CD14-positive monocyte (primary cell): Measurements from ENCODE around the gene NCF2. TPM values are rescaled to one million over a fixed set of nuclear protein-coding genes. Genes with fewer than 3 reads are reported as not detected.

Experiments
- DNase-seq, 3 donors: peaks; one replicate each; pipeline ENCODE4 v3.0.0-alpha.2; 2011 to 2022
- H2AFZ ChIP-seq: 2 replicates; pipeline ENCODE4 v1.6.0; 2012; ENCODE audit warnings: mild to moderate bottlenecking, low read depth, low read length, inconsistent platforms; ENCODE audit not compliant: insufficient read depth, poor library complexity, severe bottlenecking
- H3K27ac ChIP-seq, 2 donors: 1 replicate in 1 of 2; 2 replicates in 1 of 2; pipeline ENCODE4 v1.5.1; 2012 to 2013; ENCODE audit warnings: low read length in 2 of 2, control low read depth in 1 of 2, inconsistent platforms in 1 of 2, low read depth in 1 of 2, mild to moderate bottlenecking in 1 of 2
- H3K27me3 ChIP-seq, 2 donors: one replicate each; pipeline versions ENCODE4 v1.6.0 to v1.6.1; 2011 to 2013; ENCODE audit warnings: low read length in 2 of 2; ENCODE audit not compliant: control insufficient read depth in 2 of 2, insufficient read depth in 2 of 2
- H3K36me3 ChIP-seq, 2 donors: replicated peaks in 1 of 2; 1 replicate in 1 of 2; 2 replicates in 1 of 2; pipeline versions ENCODE4 v1.5.1 to v1.6.1; 2012 to 2013; ENCODE audit warnings: low read length in 2 of 2, control low read depth in 1 of 2, inconsistent platforms in 1 of 2, mild to moderate bottlenecking in 1 of 2; ENCODE audit not compliant: insufficient read depth in 2 of 2, control insufficient read depth in 1 of 2
- H3K4me1 ChIP-seq, 2 donors: 1 replicate in 1 of 2; 2 replicates in 1 of 2; pipeline versions ENCODE4 v1.5.1 to v1.6.1; 2012 to 2013; ENCODE audit warnings: low read length in 2 of 2, control low read depth in 1 of 2, inconsistent platforms in 1 of 2, mild to moderate bottlenecking in 1 of 2, moderate library complexity in 1 of 2; ENCODE audit not compliant: insufficient read depth in 2 of 2, control insufficient read depth in 1 of 2
- H3K4me2 ChIP-seq: replicated peaks from 2 replicates; pipeline ENCODE3; 2012; ENCODE audit warnings: low read length, moderate library complexity, mild to moderate bottlenecking; ENCODE audit not compliant: poor library complexity, severe bottlenecking; ENCODE audit errors: extremely low read depth
- H3K4me3 ChIP-seq, 3 experiments: fragments of 200-600 bp in 1 of 3; sonication (generic) in 1 of 3; replicated peaks in 1 of 3; 1 replicate in 2 of 3; 2 replicates in 1 of 3; pipeline ENCODE4 v1.5.1; 2011 to 2013; ENCODE audit warnings: low read length in 3 of 3, mild to moderate bottlenecking in 3 of 3, control low read depth in 2 of 3, low read depth in 2 of 3, inconsistent platforms in 1 of 3, moderate library complexity in 1 of 3
- H3K79me2 ChIP-seq: 2 replicates; pipeline ENCODE4 v1.6.0; 2012; ENCODE audit warnings: mild to moderate bottlenecking, control low read depth, inconsistent platforms, low read length, moderate library complexity; ENCODE audit not compliant: insufficient read depth
- H3K9ac ChIP-seq: 2 replicates; pipeline ENCODE4 v1.6.0; 2017; ENCODE audit warnings: low read length, mild to moderate bottlenecking; ENCODE audit not compliant: insufficient read depth, poor library complexity, severe bottlenecking
- H3K9me3 ChIP-seq, 2 donors: replicated peaks in 1 of 2; 1 replicate in 1 of 2; 2 replicates in 1 of 2; pipeline versions ENCODE4 v1.5.1 to v1.6.1; 2012 to 2013; ENCODE audit warnings: low read length in 2 of 2, control low read depth in 1 of 2; ENCODE audit not compliant: control insufficient read depth in 1 of 2, insufficient read depth in 1 of 2
- H4K20me1 ChIP-seq: 2 replicates; pipeline ENCODE4 v1.6.0; 2012; ENCODE audit warnings: mild to moderate bottlenecking, low read length, control low read depth, moderate library complexity; ENCODE audit not compliant: insufficient read depth
- H3K27ac Mint-ChIP-seq, 7 donors: one replicate each; pipeline ENCODE4 v1.8.0; 2020; ENCODE audit warnings: mild to moderate bottlenecking in 7 of 7, mixed read lengths in 7 of 7, moderate library complexity in 6 of 7, inconsistent platforms in 2 of 7
- H3K27me3 Mint-ChIP-seq, 3 donors: one replicate each; pipeline ENCODE4 v1.8.0; 2021 to 2022; ENCODE audit warnings: low read depth in 3 of 3, mild to moderate bottlenecking in 3 of 3, mixed read lengths in 3 of 3, moderate library complexity in 3 of 3, inconsistent platforms in 1 of 3
- H3K36me3 Mint-ChIP-seq, 2 donors: one replicate each; pipeline ENCODE4 v1.8.0; 2020; ENCODE audit warnings: mixed read lengths in 2 of 2, inconsistent platforms in 1 of 2, mild to moderate bottlenecking in 1 of 2
- H3K4me1 Mint-ChIP-seq: one replicate; pipeline ENCODE4 v1.8.0; 2020; ENCODE audit warnings: mild to moderate bottlenecking, mixed read lengths
- H3K4me3 Mint-ChIP-seq, 2 donors: one replicate each; pipeline ENCODE4 v1.8.0; 2020; ENCODE audit warnings: mild to moderate bottlenecking in 2 of 2, mixed read lengths in 2 of 2, moderate library complexity in 1 of 2
- H3K9me3 Mint-ChIP-seq, 7 donors: one replicate each; pipeline ENCODE4 v1.8.0; 2020 to 2022; ENCODE audit warnings: mixed read lengths in 7 of 7, mild to moderate bottlenecking in 6 of 7, moderate library complexity in 6 of 7, inconsistent platforms in 2 of 7
- CTCF ChIP-seq: fragments of 200-600 bp; IDR thresholded peaks from one replicate; pipeline ENCODE4 v1.8.0; 2022; ENCODE audit warnings: antibody characterized with exemption, mild to moderate bottlenecking
- WGBS: methylation state at CpG from one replicate; pipeline ENCODE4 v1.1.5; 2013; ENCODE audit warnings: missing lambda C conversion rate; ENCODE audit not compliant: insufficient coverage; 5-methylcytosine and 5-hydroxymethylcytosine counted together
- intact Hi-C, 2 donors: fragments of 100-400 bp; cut with micrococcal nuclease; formaldehyde crosslinking; loops; one replicate each; pipeline versions ENCODE4 v1.15.0 to v1.15.1; 2023
- polyA plus RNA-seq, 3 donors: library from polyadenylated mRNA; depleted of rRNA in 1 of 3; unstranded in 2 of 3; stranded (reverse) in 1 of 3; fragments of 300-500 nt in 2 of 3; fragments of >200 nt in 1 of 3; fragmentation: Illumina TruSeq in 2 of 3; gene quantifications; 1 replicate in 2 of 3; 2 replicates in 1 of 3; pipeline ENCODE4 v1.2.3, GENCODE V29; 2012 to 2021

NCF2 gene
- polyA plus RNA-seq, 3 donors = 509 to 697 (median 557) TPM

- Histone ChIP-seq H3K9me3 (no peaks in the 10 kb centered on the region), H3K9ac (no peak overlapping the region), H3K36me3 (peaks cover 77 to 100% of the 10 kb centered on the region in 2 donors), H3K4me2 (no peak overlapping the region), H3K27me3 (no peaks in the 10 kb centered on the region), H3K27ac (no peak overlapping the region), H3K4me1 (no peaks in the 10 kb centered on the region), H4K20me1 (peaks cover 20% of the 10 kb centered on the region), H2AFZ (no peak overlapping the region), H3K4me3 (no peak overlapping the region), H3K79me2 (peaks cover 4% of the 10 kb centered on the region)
- Mint-ChIP-seq H3K36me3 (peaks cover 71 to 84% of the 10 kb centered on the region in 2 donors), H3K4me1 (peaks cover 3% of the 10 kb centered on the region), H3K4me3 (no peak overlapping the region), H3K27me3 (no peaks in the 10 kb centered on the region), H3K9me3 (no peaks in the 10 kb centered on the region), H3K27ac (no peak overlapping the region)
- TF ChIP-seq CTCF = no peak
- whole genome bisulfite sequencing = 92% methylated on average over 3 of the region's 5 CpGs
- no peak for DNase-seq
- intact Hi-C loops = loop anchor here (5.0 to 10.0 kb wide), 2 partner anchors 260 to 262 kb away; no protein-coding TSS in a partner anchor
These were observed 45.5 kb downstream of the NCF2 start for GRCh38 chr1:183544598-183545297.

DNA sequence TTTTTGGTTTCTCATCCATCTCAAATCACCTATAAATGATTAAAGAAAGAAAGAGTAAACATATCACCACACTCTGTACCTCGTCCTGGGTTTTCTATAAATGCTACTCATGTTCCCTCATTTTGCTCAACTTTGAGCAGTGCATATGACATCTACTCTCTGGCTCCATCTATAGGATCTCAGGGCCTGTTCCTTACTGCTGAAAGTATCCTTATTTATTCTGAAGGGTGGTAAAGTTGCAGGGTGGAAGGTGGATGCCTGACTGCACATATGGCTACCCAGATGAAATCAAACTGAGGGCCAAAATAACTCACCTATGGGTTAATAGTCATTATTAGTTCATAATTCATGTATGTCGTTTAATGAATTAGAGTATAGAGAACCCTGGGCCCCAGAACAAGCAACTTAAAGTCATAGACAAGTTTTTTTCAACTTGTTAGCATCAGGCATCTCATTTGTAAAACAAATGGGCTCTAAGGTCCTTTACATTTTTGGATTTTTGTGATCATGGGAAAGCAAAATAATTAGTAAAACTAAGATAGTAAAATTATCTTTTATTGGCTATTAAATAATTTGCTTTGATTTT is 46.5 kb downstream of the NCF2 start:
- peaks cover 4% of the 10 kb centered on the region for H3K79me2 ChIP-seq
- DNase-seq = peak; percentile 22 to 47 (median 44)
- H3K9ac ChIP-seq = no peak overlapping the region
- Mint-ChIP-seq H3K27ac (peak overlapping the region in 3 of 7 donors; percentile 30 to 60 (median 48)), H3K9me3 (no peaks in the 10 kb centered on the region), H3K4me1 (peaks cover 3% of the 10 kb centered on the region), H3K27me3 (no peaks in the 10 kb centered on the region), H3K36me3 (peaks cover 71 to 84% of the 10 kb centered on the region in 2 donors), H3K4me3 (no peak overlapping the region)
- no peaks in the 10 kb centered on the region for H3K9me3 ChIP-seq
- H3K4me1 ChIP-seq = no peaks in the 10 kb centered on the region
- peaks cover 83 to 100% of the 10 kb centered on the region in 2 donors for H3K36me3 ChIP-seq
- H3K27me3 ChIP-seq = no peaks in the 10 kb centered on the region
- peak overlapping the region in 1 of 2 donors; percentile 44 for H3K27ac ChIP-seq
- H3K4me2 ChIP-seq = no peak overlapping the region
- intact Hi-C loops = loop anchor here (5.0 to 10.0 kb wide), 2 partner anchors 259 to 261 kb away; no protein-coding TSS in a partner anchor
- no peak overlapping the region for H3K4me3 ChIP-seq
- peaks cover 11% of the 10 kb centered on the region for H4K20me1 ChIP-seq
- WGBS = no CpG with 5 or more reads among the region's 2 CpGs
- no peak overlapping the region for H2AFZ ChIP-seq
- peak; percentile 66 for TF ChIP-seq CTCF
